GM12801 (cell line): ENCODE measurements around the gene C18orf54.

ENCODE experiments used
- CTCF ChIP-seq: IDR thresholded peaks from one replicate; pipeline ENCODE4 v1.5.1; 2011; ENCODE audit warnings: control low read depth; ENCODE audit not compliant: insufficient read length; ENCODE audit errors: extremely low read depth

The C18orf54 gene

GRCh38 chr18:54357660-54358494 lies at the start of gene C18orf54, which contains the start of gene STARD6:
TSS of gene C18orf54 (plus strand) at chr18:54357906. CDS start at chr18:54360573, 2,667 bp downstream.
TSS of gene STARD6 (minus strand) at chr18:54357858. CDS start at chr18:54354573, 3,285 bp downstream.
- TF ChIP-seq CTCF, result no peak

- TF ChIP-seq CTCF, result no peak
Measured at GRCh38 chr18:54316071-54316820, 41.5 kb upstream of the C18orf54 start.

- TF ChIP-seq CTCF, result no peak
Measured at GRCh38 chr18:54323561-54323960, 34.1 kb upstream of the C18orf54 start.

GRCh38 chr18:54323970-54324369 lies 33.7 kb upstream of the C18orf54 start:
- no peak for TF ChIP-seq CTCF

GRCh38 chr18:54327818-54328217 lies 29.9 kb upstream of the C18orf54 start:
- no peak for TF ChIP-seq CTCF

- TF ChIP-seq CTCF, result no peak
Measured at GRCh38 chr18:54329787-54330186, 27.9 kb upstream of the C18orf54 start.

- TF ChIP-seq CTCF, result no peak
Measured at GRCh38 chr18:54330768-54331548, 26.7 kb upstream of the C18orf54 start.
